ELR (cell line): ENCODE results near the gene PIGR.

Experiments used
- DNase-seq: peaks from one replicate; pipeline ENCODE4 v3.0.0-alpha.2; 2015; ENCODE audit warnings: low read depth

Gene PIGR

DNA sequence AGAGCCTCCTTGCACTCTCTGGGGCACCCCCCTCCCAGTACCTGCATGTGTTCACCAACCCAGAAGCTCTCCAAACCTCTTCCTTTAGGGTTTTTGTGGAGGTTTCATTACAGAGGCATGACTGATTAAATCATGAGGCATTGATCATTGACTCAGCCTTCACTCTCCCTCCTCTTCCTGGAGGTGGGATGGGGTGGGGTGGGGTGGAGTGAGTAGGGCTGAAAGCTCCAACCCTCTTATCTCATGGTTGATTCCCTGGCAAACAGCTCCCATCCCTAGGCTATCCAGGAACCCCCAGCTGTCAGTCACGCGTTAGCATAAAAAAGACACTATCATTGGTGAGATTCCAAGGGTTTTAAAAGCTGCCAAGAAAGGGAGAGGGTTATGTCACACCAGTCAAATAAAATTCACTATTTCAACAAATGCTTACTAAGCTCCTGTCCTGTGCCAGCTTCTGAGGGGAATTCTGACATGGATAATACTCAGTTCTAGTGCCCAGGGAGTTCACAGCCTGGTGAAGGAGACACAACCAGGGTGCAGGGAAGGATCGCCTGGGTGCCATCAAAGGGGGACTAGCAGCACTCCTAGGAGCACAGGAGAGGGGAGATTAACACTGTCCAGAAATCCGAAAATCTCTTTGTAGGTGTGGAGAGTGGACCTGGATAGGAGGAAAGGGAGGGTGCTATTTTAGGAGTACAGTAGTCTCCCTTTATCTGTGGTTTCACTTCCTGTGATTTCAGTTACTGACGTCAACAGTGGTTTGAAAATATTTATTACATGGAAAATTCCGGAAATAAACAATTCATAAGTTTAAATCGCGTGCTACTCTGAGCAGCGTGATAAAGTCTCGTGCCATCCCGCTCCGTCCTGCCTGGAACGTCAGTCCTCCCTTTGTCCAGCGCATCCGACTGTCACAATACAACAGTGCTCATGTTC, 55.9 kb downstream of the PIGR start:
- DNase-seq = peak; percentile 91

DNA sequence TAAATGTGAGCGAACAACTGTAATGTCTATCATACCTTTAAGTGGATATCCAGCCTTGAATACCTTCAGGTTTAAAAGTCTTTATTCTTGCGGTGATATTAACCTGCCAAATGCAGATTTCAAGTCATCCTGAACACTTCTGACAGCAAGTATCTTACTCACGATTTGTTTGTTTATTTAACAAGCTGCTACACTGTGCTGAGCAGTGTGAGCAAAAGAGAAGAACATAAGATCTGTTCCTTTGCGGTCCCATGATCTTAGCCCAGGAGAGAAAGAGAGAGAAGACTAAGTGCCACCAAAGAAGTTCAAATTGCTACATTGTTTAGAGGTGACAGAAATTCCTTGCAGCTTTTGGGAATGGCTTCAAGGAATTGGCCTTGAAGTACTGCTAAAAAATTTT, 58.6 kb downstream of the PIGR start:
- DNase-seq = peak; percentile 67

DNA sequence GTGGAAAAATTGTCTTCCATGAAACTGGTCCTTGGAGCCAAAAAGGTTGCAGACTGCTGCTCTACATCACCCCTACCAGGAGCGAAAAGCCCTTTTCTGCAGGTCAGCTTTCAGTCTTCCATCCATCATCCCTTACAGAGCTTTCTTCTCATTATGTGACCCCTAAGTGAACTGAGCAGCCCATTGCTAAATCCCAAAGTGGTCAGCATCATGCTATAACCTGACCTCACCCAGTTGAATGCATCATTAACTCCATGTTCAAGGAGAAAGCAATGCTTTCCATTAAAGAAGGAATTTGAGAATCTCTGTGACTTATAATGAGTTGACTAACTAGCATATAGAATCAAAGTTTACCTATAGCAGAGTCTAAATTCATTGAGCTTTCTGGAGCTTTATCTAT, 59.4 kb downstream of the PIGR start:
- no peak for DNase-seq

DNA sequence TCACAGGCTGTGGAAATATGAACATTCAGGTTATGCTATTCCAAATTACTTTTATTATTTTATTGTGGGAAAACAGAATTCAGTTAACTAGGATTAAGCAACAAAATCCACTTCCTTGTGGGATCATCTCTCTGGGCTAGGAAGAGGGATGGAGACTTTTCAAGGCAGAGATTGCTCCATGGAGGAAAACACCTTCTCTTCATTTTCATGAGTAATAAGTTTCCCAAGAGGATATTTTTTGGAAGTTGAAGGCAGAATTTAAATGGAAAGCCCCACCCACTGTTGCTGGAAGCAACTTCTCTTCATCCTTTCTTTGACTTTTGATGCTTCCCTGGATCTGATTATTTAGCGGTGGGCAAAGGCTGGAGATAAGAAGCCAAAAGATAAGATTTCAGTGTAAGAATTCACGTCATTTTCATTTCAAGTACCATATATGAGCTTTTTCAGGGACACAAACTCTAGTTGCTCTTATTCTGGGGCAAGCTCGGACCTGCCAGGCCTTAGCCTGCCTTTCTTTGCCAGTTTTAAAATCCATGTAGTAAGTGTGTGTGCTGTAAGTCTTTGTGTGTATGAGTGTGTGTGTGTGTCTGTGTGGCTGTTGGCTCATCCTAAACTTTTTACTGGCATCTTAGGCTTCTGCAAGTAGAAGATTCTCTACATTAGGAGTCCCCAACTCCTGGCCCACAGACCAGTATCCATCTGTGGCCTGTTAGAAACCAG, 60.8 kb downstream of the PIGR start:
- DNase-seq = no peak

DNA sequence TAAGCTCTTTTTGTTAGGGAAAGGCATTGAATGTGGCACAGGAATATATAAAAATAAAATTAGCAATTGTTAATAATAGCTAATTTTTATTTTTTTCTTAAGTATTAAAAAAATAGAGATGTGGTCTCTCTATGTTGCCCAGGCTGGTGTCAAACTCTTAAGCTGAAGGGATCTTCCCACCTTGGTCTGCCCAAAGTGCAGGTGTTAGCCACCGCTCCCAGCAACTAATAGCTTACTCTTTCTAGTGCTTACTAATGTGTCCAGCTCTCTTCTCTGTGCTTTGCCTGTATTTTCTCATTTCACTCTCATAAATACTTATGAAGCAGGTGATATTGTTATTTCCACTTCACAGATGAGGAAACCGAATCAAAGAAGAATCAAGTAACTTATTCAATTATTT, 62.4 kb downstream of the PIGR start:
- DNase-seq = no peak

DNA sequence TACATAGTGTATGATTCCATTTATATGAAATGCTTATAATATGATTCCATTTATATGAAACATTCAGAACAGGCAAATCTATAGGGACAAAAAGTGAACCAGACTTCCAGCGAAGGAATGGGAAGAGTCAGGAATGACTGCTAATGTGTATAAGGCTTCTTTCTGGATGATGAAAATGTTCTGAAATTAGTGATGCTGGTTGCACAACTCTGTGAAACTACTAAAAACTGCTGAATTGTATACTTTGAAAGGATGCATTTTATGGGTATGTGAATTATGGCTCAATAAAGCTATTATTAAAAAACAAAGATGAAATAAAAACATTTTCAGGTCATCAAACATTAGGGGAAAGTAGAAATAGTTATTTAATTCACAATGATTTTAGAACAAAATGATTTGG, 63.1 kb downstream of the PIGR start:
- DNase-seq = no peak

DNA sequence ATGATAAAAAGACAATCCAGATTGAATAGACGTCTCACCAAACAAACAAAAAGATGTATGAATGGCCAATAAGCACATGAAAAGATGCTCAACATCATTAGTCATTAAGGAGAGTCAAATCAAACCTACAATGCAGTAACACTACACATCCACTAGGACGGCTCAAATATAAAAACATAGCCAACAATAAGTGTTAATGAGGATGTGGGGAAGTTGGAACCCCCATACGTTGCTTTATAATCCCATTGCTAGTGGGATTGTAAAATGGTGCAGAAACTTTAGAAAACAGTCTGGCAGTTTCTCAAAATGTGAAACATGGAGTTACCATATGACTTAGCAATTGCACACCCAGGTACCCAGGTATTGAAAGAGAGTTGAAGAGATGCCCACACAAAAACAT, 63.7 kb downstream of the PIGR start:
- no peak for DNase-seq

DNA sequence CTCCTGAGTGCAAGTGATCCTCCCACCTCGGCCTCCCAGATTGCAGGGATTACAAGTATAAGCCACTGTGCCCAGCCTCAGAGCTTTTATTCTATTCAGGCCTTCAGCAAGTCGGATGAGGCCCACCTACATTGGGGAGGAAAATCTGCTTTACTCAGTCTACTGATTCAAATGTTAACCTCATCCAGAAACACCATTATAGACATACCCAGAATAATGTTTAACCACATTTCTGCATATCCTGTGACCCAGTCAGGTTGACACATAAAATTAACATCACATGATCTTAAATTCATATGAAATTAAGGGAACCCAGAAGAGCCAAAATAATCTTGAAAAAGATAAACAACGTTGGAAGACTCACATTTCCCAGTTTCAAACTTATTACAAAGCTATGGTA, 66.0 kb downstream of the PIGR start:
- DNase-seq = no peak
